GM18519 (cell line): Measurements from ENCODE around the gene TP73.

Source experiments
- ATAC-seq: cut with Tn5 transposase; IDR thresholded peaks from one replicate; pipeline ENCODE4 v1.9.1; 2021; ENCODE audit warnings: mild to moderate bottlenecking, moderate library complexity; ENCODE audit not compliant: unreplicated experiment, low FRiP score

Gene TP73

GRCh38 chr1:3772715-3773571 is 120.6 kb downstream of the TP73 start, which contains the start of gene SMIM1:
TSS of gene SMIM1 (plus strand) at chr1:3772749. CDS start at chr1:3775374, 2,625 bp downstream.
- ATAC-seq = no peak

- no peak for ATAC-seq
These were observed 121.4 kb downstream of the TP73 start for GRCh38 chr1:3773572-3774275.

GRCh38 chr1:3774276-3774945 is 122.1 kb downstream of the TP73 start:
- no peak for ATAC-seq

GRCh38 chr1:3774946-3775489 is 122.7 kb downstream of the TP73 start:
- ATAC-seq = no peak

GRCh38 chr1:3775490-3776230 is 123.3 kb downstream of the TP73 start:
- ATAC-seq = no peak

GRCh38 chr1:3776231-3776961 is 124.1 kb downstream of the TP73 start:
- ATAC-seq = no peak

GRCh38 chr1:3777078-3777547 is 124.8 kb downstream of the TP73 start:
- no peak for ATAC-seq

GRCh38 chr1:3777647-3778589 is 125.6 kb downstream of the TP73 start:
- ATAC-seq = no peak

GRCh38 chr1:3778590-3779264 is 126.4 kb downstream of the TP73 start:
- ATAC-seq = no peak

- no peak for ATAC-seq
These were observed 127.1 kb downstream of the TP73 start for GRCh38 chr1:3779265-3779911.

GRCh38 chr1:3779912-3780416 is 127.6 kb downstream of the TP73 start:
- no peak for ATAC-seq

GRCh38 chr1:3780901-3781300 is 128.6 kb downstream of the TP73 start:
- no peak for ATAC-seq

GRCh38 chr1:3783651-3784474 is 131.5 kb downstream of the TP73 start:
- no peak for ATAC-seq

- ATAC-seq = no peak
These were observed 132.7 kb downstream of the TP73 start for GRCh38 chr1:3785045-3785444.

- ATAC-seq = no peak
These were observed 133.3 kb downstream of the TP73 start for GRCh38 chr1:3785456-3786157.
